Lung microvascular endothelial cell (primary cell): ENCODE results near the gene C1QL4. TPM values are rescaled to one million over a fixed set of nuclear protein-coding genes. Genes with fewer than 3 reads are reported as not detected.

Source experiments
- DNase-seq, 2 donors: peaks; one replicate each; pipeline versions ENCODE4 v3.0.0 to v3.0.0-alpha.2; 2010; ENCODE audit warnings: low read depth in 2 of 2
- total RNA-seq: library from RNA; depleted of rRNA; stranded (reverse); fragments of >200 nt; gene quantifications from 2 replicates; pipeline ENCODE4 v1.2.1, GENCODE V29; 2014

Gene C1QL4
- total RNA-seq, 1 donor from 2014 or later: not detected

DNA sequence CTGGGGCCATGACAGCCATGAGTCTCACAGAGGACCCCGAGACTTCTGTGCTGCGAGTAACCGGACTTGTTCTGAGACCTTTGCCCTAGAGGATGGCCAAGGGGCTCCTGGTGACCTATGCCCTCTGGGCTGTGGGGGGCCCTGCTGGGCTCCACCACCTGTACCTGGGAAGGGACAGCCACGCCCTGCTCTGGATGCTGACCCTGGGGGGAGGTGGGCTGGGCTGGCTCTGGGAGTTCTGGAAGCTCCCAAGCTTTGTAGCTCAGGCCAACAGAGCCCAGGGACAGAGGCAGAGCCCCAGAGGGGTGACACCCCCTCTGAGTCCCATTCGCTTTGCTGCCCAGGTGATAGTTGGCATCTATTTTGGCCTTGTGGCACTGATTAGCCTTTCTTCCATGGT is 11.8 kb upstream of the C1QL4 start:
- DNase-seq: no peak

DNA sequence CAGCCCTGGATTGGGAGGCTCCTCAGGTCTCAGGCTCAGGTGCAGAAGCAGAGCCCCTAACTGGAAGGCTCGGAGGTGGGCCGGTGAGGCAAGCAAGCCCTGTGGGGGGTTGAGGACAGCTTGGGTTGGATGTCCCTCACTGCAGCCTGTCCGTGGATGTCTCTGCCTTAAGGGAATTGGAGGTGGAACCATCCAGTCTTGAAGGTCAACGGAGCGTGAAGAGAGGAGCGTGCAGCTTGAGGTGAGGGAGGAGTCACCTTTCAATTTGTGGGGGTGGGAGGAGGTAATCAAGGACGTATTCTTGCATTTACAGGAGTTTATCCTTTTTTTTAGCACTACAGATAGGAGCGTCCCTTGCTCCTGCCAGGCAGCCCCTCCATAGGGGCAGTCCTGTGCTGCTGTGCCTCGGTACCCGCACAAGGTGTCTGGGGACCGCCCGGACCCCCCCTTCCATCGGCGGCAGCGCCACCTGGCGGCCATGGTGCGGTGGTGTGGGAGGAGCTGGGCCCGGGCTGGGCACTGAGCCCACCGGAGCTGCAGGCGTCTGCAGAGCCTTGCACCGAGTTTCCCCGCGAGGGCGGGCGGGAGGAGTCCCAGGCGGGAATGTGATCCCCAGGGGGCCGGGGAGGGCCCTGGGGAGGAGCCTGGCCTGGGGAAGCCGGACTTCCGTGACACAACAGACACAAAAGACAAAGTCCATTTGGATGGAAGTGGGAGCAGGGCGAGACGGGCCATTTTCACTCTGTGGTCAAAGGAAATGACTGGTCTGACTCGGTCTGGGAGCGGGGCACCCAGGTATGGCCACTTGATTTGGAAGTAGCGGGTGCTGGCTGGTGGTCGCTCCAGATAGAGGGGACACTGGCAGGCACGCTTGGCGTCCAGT is 10.6 kb upstream of the C1QL4 start:
- DNase-seq: peak; percentile 66 to 84

GRCh38 chr12:49346659-49347310 is 9.8 kb upstream of the C1QL4 start, which contains the start of gene DNAJC22:
TSS of gene DNAJC22 (plus strand) at chr12:49346888. CDS start at chr12:49348873, 1,985 bp downstream.
- no peak for DNase-seq

DNA sequence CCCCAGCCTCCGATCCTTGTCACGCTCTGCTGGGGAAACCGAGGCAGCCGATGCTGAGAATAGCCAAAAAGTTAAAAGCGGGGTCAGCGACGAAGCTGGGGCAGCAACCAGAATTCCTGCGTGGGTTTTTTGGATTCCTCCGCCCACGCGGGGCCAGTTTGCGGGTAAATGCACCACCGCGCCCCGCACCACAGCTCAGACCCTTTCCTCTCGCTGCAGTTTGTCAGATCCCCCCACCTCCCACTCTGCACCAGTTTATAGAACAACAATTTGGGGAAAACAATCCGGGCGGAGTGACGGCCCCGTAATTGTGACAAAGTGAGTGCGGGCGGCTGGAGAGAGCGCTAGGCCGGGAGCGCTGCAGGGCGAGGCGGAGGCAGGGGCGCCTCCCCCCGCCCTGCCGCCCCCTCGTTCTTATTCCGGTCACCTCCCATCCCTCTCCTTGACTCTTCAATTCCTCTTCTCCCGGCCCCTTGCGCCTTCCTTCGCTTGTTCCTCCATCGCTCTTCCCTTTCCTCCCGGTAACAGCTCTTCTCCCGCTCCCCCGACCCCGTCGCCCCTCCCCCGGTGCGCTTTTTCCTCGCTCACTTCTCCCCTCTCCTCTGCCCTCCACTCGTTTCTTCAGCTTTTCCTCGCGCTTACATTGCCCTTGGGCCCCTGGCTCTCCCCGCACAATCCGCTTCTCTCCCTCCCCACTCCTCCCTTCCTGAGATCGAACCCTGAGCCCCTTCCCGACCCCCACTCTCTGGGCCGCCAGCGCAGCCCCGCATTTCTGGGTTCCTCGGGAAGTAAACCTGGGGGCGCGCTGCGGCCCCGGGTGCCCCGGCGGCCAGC is 9.1 kb upstream of the C1QL4 start:
- DNase-seq: no peak

DNA sequence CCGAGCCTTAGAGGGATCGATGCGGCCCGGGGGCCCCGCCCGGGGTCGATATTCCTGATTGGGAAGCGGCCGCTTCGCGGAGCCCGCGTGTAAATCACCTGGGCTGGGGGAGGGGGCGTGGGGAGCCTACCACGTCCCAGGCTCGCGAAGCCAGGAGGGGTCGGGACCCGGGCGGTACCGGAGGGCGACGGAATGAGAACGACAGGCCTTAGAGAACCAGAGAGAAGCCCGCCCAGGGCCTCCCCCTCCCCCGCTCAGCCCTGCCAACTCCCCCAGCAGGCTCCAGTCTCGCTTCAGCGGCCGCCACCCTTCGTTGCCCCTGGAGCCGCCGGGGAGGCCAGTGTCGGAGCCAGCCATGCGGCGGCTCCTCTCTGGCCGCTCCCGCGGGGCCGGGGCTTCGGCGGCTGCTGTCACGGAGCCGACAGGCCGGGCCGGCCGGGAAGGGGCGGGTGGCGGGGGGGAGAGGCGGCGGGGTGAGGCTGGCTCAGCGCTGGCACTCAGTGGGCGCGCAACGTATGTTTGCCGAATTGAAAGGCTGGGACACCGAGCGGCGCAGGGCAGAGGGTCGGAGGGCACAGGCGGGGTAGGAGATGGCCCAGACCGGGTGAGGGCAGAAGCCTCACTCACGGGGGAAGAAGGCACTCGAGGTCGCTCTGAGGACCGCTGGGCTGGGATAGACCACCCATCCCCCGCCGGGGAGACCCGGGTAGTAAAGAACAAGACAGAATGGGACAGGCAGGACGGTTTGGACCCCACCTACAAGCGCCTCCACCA is 8.2 kb upstream of the C1QL4 start:
- peak in 1 of 2 donors; percentile 17 for DNase-seq

GRCh38 chr12:49344486-49345050 is 7.6 kb upstream of the C1QL4 start:
- DNase-seq: no peak

- DNase-seq: no peak
Measured at GRCh38 chr12:49342914-49343731, 6.1 kb upstream of the C1QL4 start.

DNA sequence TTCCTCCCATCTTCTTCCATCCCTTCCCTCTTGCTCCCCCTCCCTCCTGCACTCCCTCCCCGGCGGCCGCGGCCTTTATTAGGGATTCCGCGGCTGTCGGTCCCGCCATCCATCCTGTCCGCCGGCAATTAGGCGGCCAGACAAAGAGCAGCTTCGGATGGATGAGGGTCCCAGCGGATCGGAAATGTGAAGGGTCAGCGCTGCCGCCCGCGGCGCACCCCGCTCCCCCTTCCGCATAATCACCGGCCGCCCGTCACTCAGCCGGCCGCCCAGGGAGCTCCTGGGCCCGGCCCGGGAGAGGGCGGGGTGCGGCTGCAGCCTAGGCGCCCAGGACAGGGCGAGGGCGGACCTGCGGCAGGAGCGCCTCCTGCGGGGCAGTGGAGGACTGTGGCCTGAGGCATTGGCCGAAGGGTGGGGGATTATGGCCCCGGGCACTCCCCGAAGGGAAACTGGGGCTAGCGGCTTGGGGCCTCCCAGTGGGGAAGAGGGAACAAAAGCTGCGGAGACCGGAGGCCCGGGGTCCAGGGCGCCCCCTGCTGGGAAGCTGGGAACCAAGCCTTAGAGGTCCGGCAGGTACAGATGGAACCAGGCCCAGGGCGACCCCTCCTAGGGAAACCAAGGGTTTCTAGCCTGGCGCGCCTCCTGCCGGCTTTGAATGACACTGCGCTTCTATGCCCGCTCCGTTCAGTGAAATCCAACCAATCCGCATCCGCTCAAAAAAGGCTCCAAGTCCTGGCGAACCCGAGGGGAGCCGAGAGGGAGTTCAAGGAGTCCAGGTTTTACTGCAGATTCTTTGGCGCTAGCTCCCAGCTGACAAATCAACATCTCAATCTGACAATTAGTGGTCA is 5.3 kb upstream of the C1QL4 start:
- peak; percentile 71 to 77 for DNase-seq

- DNase-seq: no peak
Measured at GRCh38 chr12:49341777-49342065, 4.7 kb upstream of the C1QL4 start.

DNA sequence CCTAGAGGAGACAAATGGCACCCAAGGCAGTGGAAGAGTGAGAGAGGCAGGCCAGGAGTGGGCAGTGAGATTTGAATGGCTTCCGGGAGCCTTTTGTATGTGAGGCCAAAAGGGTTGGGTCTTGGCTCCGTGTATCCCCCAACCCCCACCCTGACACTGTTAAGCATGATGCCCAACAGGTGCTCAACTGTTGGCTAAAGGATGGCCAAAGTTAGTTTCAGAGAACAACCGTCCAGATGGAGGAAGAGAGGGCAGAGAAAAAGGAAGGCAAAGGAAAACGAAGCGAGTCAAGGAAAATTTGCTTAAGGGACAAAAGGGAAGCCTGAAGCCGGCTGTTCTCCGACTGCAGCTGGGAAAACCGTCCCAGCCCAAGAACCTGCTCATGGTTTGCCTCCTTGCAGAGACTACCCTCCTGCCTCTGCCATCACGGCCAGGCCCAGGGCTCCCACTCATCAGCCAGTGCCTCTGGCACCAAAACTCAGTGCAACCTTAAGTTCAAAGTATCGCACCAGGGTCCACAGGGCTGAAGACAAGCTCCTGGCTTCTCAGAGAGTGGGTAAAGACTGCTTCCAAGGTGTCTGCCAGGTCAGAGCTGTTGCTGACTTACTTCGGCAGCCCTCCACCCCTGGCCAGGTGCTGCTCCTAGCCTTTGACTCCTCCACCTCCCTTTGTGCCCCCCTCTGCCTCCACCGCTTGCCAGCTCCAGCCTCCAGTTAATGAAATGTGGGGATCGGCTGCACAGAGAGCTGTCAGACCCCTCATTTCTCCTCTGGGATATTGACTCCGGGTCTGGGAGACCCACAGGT is 4.2 kb upstream of the C1QL4 start:
- no peak for DNase-seq

DNA sequence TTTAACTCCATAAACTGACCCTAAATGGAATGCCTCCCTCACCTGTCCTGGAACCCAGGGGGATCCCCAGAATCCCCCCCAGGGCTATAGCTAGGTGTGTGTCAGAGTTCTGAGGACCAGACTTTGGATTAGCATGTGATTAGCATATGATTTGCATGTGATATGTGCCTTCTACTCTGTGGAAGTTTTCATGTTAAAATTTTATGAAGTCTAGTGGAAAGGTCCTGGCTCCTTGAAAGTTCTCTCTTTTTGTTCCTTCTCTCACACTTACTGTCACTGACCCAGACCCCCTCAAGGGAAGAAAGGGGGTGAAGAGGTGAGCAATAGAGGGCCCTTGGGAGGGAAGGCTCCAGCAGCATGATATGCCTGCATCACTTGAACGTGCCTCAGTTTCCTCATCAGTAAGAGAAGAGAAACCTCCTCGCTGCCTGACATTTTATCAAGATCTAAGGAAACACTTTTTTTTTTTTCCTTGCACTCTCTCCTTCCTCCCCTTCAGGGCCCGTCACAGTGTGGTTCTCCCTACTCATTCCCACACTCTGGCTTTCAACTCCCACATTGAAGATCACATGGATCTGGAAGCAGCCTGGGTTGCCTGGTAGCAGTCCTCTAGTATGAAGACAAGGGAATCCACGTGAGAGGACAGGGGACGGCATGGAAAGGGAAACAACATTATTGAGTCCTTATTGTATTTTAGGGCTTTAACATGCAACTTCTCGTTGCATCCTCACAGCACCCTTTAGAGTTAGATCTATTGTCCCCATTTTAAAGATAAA is 3.3 kb upstream of the C1QL4 start:
- DNase-seq: no peak

DNA sequence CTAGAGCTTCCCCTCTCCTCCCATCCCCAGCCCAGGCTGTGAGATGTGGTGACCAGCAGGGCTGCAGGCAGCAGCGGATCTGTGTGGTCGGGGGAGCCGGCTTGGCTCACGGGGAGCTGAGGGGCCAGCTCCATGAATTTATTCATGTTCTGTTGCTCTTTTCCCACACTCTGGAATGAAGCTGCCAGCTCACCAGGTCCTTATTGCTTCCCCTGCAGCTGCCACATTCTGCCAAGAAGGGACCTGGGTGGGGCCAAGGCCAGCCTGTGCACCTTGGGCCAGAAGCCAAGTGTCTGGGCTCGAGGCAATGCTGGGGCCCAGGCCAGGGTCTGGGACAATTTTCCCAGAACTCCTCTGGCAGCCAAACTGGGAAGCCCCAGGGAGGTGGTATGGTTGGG is 2.5 kb upstream of the C1QL4 start:
- no peak for DNase-seq

DNA sequence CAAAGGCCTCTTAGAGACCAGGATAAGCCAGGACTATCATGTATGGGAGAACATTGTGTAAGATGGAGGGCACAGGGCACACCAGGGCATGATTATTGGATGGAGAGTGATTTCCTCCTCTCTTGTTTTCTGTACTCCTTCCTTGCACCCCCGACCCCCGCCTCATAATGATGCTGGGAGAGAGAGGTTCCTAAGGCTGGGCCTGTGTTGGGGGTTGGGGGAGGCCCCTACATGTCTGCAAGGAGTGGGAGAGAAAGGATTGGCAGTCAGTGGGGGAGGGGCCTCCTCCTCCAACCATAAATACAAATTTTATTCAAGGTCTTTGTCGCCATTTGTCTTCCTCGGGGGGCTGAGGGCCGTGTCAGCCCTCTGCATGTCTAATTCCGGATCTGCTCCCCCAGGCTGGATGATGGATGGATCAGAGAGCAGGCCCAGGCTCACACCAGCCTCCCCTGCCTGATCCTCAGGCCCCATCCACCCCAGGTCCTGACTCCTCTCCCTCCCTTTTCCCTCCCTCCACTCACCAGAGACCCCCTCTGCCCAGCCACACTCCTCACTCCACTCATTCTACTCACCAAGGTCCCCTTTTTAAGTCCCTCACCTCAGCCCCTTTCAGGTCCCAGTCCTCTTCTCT is 2.0 kb upstream of the C1QL4 start:
- DNase-seq: no peak

DNA sequence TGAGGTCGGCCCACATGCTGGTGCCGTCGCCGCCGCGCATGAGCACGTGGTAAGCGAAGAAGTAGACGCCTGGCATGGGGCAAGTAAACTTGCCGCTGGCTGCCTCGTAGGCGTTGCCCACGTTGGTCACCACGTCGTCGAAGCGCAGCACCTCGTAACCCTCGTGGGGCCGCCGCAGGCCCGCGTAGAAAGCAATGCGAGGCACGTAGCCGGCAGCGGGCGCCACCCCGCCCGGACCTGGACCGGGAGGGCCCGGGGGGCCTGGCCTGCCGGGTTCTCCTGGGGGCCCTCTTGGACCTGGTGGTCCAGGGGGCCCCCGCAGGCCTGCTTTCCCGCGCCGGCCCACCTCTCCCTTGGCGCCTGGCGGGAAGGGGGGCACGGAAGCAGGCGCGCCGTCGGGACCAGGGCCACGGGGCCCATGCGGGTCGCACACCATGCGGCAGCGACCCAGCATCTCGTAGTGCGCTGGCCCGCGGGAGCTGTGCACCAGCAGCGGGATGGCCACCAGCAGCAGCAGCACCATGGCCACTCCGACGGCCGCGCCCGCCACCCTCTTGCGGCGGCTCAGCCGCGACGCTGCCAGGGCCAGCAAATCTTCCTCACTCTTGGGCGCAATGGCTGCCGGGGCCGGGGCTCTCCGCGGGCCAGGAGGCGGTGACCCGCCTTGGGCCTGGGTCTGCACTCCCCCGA is 888 bp downstream of the C1QL4 start:
- DNase-seq: no peak

DNA sequence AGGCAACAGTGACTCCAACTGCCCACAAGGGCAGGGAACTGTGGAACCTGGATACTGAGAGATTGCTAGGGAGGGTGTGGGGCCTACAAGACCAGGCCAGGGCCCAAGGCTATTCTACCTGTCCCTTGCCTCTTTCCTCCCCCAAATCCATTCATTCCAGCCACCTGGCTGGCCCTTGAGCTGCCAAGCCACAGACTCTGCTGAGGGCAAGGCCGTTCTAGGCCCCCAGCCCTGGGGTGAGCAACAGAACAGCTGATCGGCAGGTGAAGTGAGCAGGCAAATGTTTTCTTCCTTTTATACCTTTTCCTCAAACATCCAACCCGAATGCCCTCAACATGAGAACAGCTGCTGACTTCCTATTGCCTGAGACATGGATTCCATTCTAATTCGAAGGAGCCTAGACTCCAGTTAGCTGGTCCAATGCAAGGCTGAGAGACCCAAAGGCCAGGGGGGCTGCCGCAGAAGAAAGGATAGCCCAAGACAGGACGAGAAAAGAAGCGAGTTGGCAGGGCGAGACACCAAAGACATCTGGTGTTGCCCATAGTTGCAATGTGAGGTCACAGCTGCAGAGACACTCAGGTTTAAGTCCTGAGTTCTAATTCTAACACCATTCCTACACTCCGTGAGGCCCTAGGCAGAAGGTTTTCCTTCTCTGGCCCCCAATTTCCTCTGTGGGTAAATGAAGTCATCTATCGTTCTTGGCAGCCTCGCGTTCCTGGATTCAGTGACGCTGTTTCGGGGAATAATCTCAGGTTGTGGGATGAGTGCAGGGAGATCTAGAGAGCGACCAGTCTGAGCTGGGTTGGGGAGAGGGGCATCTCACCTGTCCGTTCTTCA is 1.7 kb downstream of the C1QL4 start:
- no peak for DNase-seq

- DNase-seq: no peak
Measured at GRCh38 chr12:49334681-49335080, 2.3 kb downstream of the C1QL4 start.
